ENCODE measurements around the gene EPOP.
"Not testable (repeated sequence)": the region's sequence is repeated elsewhere in the genome, so short reads cannot be mapped to it uniquely, and the experiment has no call there.

DNA sequence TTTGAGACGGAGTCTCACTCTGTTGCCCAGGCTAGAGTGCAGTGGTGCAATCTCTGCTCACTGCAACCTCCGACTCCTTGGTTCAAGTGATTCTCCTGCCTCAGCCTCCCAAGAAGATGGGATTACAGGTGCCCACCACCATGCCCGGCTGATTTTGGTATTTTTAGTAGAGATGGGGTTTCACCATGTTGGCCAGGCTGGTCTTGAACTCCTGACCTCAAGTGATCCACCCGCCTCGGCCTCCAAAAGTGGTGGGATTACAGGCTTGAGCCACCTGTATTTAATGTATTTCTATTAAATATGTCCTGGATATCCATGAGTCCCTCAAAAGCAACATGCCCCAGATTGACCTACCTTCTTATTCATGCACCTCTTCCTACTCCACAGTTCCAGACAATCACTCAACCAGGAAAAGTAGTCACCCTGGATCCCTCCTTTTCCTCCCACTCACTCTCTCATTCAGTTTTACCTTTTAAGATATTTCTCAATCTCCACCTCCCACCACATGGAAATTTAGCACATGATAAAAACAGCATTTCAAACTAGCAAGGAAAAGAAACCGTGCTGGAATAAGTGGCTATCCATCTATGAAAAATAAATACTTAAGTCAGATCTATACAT lies 48.0 kb downstream of the EPOP start:
- TF ChIP-seq POLR2A, TAF1, POLR2AphosphoS5 (IDR thresholded peaks at IDR 0.05; ENCODE audit: low read depth, low read length): not testable (repeated sequence)

Data from GM12891 (cell line).